HL-60 (cell line): ENCODE data around the gene DDAH1.

Experiments used
- DNase-seq, 2 experiments: peaks; one replicate each; pipeline ENCODE4 v3.0.0-alpha.2; 2010 to 2020; ENCODE audit warnings: low read depth in 1 of 2, low spot score in 1 of 2
- H3K27ac ChIP-seq: fragments of 250-450 bp; sonication (Bioruptor Pico); replicated peaks from 2 replicates; pipeline ENCODE4 v1.5.1; 2020; ENCODE audit warnings: mild to moderate bottlenecking, moderate library complexity
- H3K27me3 ChIP-seq: fragments of 250-450 bp; sonication (Bioruptor Pico); 2 replicates; pipeline ENCODE4 v1.5.1; 2021; ENCODE audit warnings: mild to moderate bottlenecking, moderate library complexity; ENCODE audit not compliant: insufficient read depth, poor library complexity, severe bottlenecking
- H3K4me3 ChIP-seq: replicated peaks from 2 replicates; pipeline ENCODE4 v1.5.1; 2011; ENCODE audit warnings: mild to moderate bottlenecking, control low read depth, low read length; ENCODE audit not compliant: insufficient read depth
- GABPA ChIP-seq: IDR thresholded peaks from 2 replicates; pipeline ENCODE4 v1.6.1; 2012; ENCODE audit warnings: low read depth
- POLR2AphosphoS5 ChIP-seq: IDR thresholded peaks from 2 replicates; pipeline ENCODE4 v1.6.1; 2012; ENCODE audit warnings: low read depth
- REST ChIP-seq: IDR thresholded peaks from 2 replicates; pipeline ENCODE4 v1.6.1; 2012; ENCODE audit warnings: low read depth; ENCODE audit not compliant: insufficient replicate concordance
- SPI1 ChIP-seq: IDR thresholded peaks from 2 replicates; pipeline ENCODE4 v1.6.1; 2012; ENCODE audit warnings: low read depth, mild to moderate bottlenecking, borderline replicate concordance
- TF ChIP-seq, protein P1 (sequence below): IDR thresholded peaks from one replicate; pipeline ENCODE4 v1.5.1; 2011; ENCODE audit warnings: low read length, control low read depth, inconsistent platforms; ENCODE audit not compliant: insufficient read depth

DDAH1 gene

GRCh38 chr1:85427331-85427730, 37.6 kb downstream of the DDAH1 start:
- no peak for DNase-seq
- no peak overlapping the region for H3K4me3 ChIP-seq
- TF ChIP-seq, protein P1, sequence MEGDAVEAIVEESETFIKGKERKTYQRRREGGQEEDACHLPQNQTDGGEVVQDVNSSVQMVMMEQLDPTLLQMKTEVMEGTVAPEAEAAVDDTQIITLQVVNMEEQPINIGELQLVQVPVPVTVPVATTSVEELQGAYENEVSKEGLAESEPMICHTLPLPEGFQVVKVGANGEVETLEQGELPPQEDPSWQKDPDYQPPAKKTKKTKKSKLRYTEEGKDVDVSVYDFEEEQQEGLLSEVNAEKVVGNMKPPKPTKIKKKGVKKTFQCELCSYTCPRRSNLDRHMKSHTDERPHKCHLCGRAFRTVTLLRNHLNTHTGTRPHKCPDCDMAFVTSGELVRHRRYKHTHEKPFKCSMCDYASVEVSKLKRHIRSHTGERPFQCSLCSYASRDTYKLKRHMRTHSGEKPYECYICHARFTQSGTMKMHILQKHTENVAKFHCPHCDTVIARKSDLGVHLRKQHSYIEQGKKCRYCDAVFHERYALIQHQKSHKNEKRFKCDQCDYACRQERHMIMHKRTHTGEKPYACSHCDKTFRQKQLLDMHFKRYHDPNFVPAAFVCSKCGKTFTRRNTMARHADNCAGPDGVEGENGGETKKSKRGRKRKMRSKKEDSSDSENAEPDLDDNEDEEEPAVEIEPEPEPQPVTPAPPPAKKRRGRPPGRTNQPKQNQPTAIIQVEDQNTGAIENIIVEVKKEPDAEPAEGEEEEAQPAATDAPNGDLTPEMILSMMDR, result no peak
- TF ChIP-seq POLR2AphosphoS5 (no peak), SPI1 (no peak), GABPA (no peak), REST (no peak)
- no peak overlapping the region for H3K27ac ChIP-seq
- no peaks in the 10 kb centered on the region for H3K27me3 ChIP-seq

- Histone ChIP-seq H3K27me3 (no peaks in the 10 kb centered on the region), H3K27ac (no peak overlapping the region), H3K4me3 (no peak overlapping the region)
- DNase-seq, result no peak
- TF ChIP-seq, protein P1, result no peak
- TF ChIP-seq SPI1 (no peak), POLR2AphosphoS5 (no peak), GABPA (no peak), REST (no peak)
These were observed 43.8 kb downstream of the DDAH1 start for GRCh38 chr1:85421179-85421578.

GRCh38 chr1:85420199-85420598, 44.8 kb downstream of the DDAH1 start:
- no peak for DNase-seq
- TF ChIP-seq POLR2AphosphoS5, result no peak
- TF ChIP-seq, protein P1, result no peak
- no peak for TF ChIP-seq GABPA
- no peak for TF ChIP-seq SPI1
- TF ChIP-seq REST, result no peak
- H3K27ac ChIP-seq, result no peak overlapping the region
- no peak overlapping the region for H3K4me3 ChIP-seq
- H3K27me3 ChIP-seq, result no peaks in the 10 kb centered on the region
